Lower leg skin (tissue), 4 donors: Measurements from ENCODE around the gene CFAP69. TPM values are rescaled to one million over a fixed set of nuclear protein-coding genes. Genes with fewer than 3 reads are reported as not detected.

ENCODE experiments used
- DNase-seq, 2 donors: peaks; one replicate each; pipeline ENCODE4 v3.0.0-alpha.2; 2019; ENCODE audit warnings: low spot score in 2 of 2
- H3K4me3 ChIP-seq: fragments of 200-600 bp; sonication (generic); 2 replicates; pipeline ENCODE4 v1.5.1; 2017; ENCODE audit warnings: mild to moderate bottlenecking, low read depth; ENCODE audit not compliant: poor library complexity, severe bottlenecking
- CTCF ChIP-seq, 3 donors: fragments of 450-650 bp; IDR thresholded peaks; one replicate each; pipeline ENCODE4 v1.5.1; 2016; ENCODE audit warnings: antibody characterized with exemption in 3 of 3, mild to moderate bottlenecking in 3 of 3, moderate library complexity in 2 of 3
- POLR2A ChIP-seq, 2 donors: fragments of 450-650 bp; IDR thresholded peaks; one replicate each; pipeline ENCODE4 v1.6.1; 2016 to 2017; ENCODE audit warnings: antibody characterized with exemption in 2 of 2, mild to moderate bottlenecking in 1 of 2, moderate library complexity in 1 of 2
- WGBS, 2 donors: methylation state at CpG; one replicate each; pipeline ENCODE4 v1.1.5; 2018; 5-methylcytosine and 5-hydroxymethylcytosine counted together
- intact Hi-C: fragments of 100-400 bp; cut with DNase I; formaldehyde crosslinking; loops from one replicate; pipeline ENCODE4 v1.15.0; 2023; ENCODE audit warnings: low total_unique reads
- total RNA-seq, 4 donors: library from RNA; depleted of rRNA; stranded (reverse); fragments of >200 nt; gene quantifications; one replicate each; pipeline ENCODE4 v1.1.0, GENCODE V29; 2016

The CFAP69 gene
- total RNA-seq, 4 donors from 2014 or later = 1.3 to 3.7 (median 3.4) TPM

DNA sequence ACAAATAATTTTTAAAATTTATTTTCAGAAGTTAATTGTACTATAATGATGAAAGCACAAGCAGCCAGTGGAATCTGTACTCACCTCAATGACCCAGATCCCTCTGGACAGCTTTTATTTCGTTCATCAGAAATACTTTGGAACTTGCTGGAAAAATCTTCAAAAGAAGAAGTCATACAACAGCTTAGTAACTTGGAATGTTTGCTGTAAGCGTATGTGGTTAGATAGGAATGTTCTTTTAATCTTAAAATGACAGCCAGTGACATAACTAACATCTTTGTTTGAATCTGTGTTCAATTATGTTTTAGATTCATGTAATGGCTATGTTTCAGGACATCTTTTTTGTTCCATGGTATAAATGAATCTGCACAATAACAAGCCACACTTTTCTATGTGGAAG is 26.8 kb downstream of the CFAP69 start:
- TF ChIP-seq POLR2A (IDR thresholded peaks at IDR 0.05) = no peak
- no peak for TF ChIP-seq CTCF (IDR thresholded peaks at IDR 0.05)
- WGBS, 2 donors = 42 to 46% methylated on average over 2 of the region's 2 CpGs
- H3K4me3 ChIP-seq = no peak overlapping the region
- intact Hi-C loops = no loop called here
- no peak for DNase-seq

DNA sequence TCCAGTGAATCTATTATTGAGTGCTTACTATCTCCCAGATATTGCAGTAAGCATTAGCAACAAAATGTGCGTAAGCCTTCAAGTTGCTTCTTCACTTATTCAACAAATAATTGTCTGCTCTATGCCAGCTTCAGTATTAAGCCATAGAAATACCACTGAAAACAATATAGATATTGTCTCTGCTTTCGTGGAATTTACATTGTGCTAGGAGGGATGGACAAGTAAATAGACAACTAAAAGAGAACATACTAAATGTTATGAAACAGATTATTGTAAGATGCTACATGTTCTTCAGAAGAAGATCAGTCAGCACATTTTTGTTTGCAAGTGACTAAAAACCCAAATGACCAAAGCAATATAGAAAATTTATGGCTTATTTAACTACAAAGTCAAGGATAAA is 27.3 kb downstream of the CFAP69 start:
- H3K4me3 ChIP-seq = no peak overlapping the region
- intact Hi-C loops = no loop called here
- WGBS, 2 donors = 76 to 77% methylated on average over 2 of the region's 2 CpGs
- TF ChIP-seq POLR2A (IDR thresholded peaks at IDR 0.05) (no peak), CTCF (IDR thresholded peaks at IDR 0.05) (no peak)
- DNase-seq = no peak

DNA sequence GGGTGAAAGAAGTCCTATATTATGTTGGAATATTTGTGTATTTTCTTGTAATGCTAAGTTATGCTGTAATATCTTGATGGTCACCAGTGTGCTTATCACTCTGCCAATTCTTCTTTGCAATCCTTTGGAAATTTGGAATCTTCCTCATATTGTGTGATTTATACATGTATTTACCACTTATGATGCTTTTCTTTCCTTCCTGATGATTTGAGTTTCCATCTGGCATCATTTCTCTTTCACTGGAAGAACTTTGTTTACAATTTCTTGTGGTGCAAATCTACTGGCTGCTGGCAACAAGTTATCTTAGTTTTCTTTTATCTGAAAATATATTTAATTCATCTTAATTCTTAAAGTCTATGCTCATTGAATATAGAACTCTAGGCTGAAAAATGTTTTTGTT is 29.2 kb downstream of the CFAP69 start:
- intact Hi-C loops = no loop called here
- no peak for DNase-seq
- no peak for TF ChIP-seq POLR2A (IDR thresholded peaks at IDR 0.05)
- no peak for TF ChIP-seq CTCF (IDR thresholded peaks at IDR 0.05)
- H3K4me3 ChIP-seq = no peak overlapping the region

DNA sequence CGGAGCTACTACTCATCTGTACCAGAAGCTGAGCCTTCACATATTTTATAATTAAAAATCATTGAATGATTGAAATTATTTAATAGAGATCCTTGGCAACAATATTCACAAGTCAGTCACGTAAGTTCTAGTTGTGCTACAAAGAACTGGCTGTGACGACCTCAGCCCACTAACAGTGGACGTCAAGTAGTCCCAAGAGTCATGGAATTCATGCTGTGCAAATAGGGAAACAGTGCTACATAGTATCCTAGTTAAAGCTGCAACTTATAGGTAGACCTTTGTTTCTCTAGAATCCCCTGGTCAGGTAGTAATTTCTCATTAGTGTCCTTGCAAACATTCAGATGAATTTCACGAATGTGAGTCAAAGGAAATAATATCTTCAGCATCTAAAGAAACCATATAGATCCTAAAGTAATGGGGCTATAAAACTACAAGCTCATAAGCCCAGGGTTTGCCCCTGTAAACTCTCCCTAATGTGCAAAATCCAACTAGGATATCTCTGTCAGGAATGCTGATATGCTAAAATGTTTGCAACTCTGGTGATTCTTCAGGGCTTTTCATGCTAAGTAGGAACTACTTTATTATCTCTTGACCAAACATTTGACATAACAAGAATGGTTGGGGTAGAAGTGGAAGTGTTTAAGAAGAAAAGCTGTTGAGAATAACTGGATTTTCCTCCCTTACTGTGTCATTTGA is 31.2 kb downstream of the CFAP69 start:
- WGBS, 2 donors = 71 to 80% methylated on average over 5 of the region's 5 CpGs
- intact Hi-C loops = no loop called here
- no peak for DNase-seq
- TF ChIP-seq CTCF (IDR thresholded peaks at IDR 0.05) (no peak), POLR2A (IDR thresholded peaks at IDR 0.05) (no peak)
- H3K4me3 ChIP-seq = no peak overlapping the region

DNA sequence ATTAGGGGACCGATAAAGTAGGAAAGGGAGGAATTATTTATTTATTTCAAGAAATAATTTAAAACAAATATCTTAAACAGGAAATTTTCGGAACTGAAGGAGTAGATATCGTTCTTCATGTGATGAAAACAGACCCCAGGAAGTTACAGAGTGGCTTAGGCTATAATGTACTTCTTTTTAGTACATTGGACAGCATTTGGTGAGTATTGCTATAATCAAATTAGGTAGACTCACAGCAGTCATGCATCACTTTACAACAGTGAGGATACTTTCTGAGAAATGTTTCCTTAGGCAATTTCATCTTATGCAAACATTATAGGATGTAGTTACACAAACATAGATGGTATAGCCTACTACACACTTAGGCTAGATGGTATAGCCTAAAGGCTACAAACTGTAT is 43.2 kb downstream of the CFAP69 start:
- intact Hi-C loops = no loop called here
- DNase-seq = no peak
- H3K4me3 ChIP-seq = no peak overlapping the region
- 91 to 96% methylated on average over 3 of the region's 3 CpGs for WGBS, 2 donors
- no peak for TF ChIP-seq CTCF (IDR thresholded peaks at IDR 0.05)
- TF ChIP-seq POLR2A (IDR thresholded peaks at IDR 0.05) = no peak
